H1 (cell line): Measurements from ENCODE around the gene WIPF1. TPM values are rescaled to one million over a fixed set of nuclear protein-coding genes. Genes with fewer than 3 reads are reported as not detected.

Source experiments
- CTCF ChIA-PET: fragments of 300-600 bp; sonication (Branson Sonifier 250); formaldehyde crosslinking; loops from one replicate; lab custom pipeline; 2021; ENCODE audit not compliant: partially characterized antibody; lab: Charles Lee
- POLR2A ChIA-PET: fragments of 300-600 bp; sonication (Branson Sonifier 250); formaldehyde crosslinking; loops from one replicate; lab custom pipeline; 2021; ENCODE audit warnings: inconsistent platforms; ENCODE audit not compliant: partially characterized antibody; lab: Charles Lee
- DNase-seq, 2 experiments: peaks; one replicate each; pipeline versions ENCODE4 v3.0.0 to v3.0.0-alpha.2; 2010 to 2022; ENCODE audit warnings: low spot score in 2 of 2, low read depth in 1 of 2, mixed read lengths in 1 of 2
- FAIRE-seq: peaks from 2 replicates; lab custom pipeline; 2011; peaks lifted over from hg19 to GRCh38; lab: Jason Lieb, UNC
- H2AFZ ChIP-seq: 2 replicates; pipeline ENCODE4 v1.8.1; 2012; ENCODE audit warnings: low read length, inconsistent platforms
- H2AK5ac ChIP-seq: 2 replicates; pipeline ENCODE4 v1.6.1; 2013; ENCODE audit warnings: low read depth, low read length
- H2BK120ac ChIP-seq: replicated peaks from 2 replicates; pipeline ENCODE3; 2013; ENCODE audit warnings: low read depth, low read length, inconsistent platforms
- H2BK12ac ChIP-seq: 2 replicates; pipeline ENCODE4 v1.6.1; 2013; ENCODE audit warnings: low read depth, low read length
- H2BK15ac ChIP-seq: 2 replicates; pipeline ENCODE4 v1.6.1; 2013; ENCODE audit warnings: low read length
- H2BK20ac ChIP-seq: 2 replicates; pipeline ENCODE4 v1.6.1; 2013; ENCODE audit warnings: low read length
- H2BK5ac ChIP-seq: 2 replicates; pipeline ENCODE4 v1.6.1; 2013; ENCODE audit warnings: low read depth, low read length
- H3K14ac ChIP-seq: 2 replicates; pipeline ENCODE4 v1.6.1; 2013; ENCODE audit warnings: inconsistent platforms; ENCODE audit not compliant: insufficient read length
- H3K18ac ChIP-seq: 2 replicates; pipeline ENCODE4 v1.6.1; 2013; ENCODE audit warnings: low read length; ENCODE audit errors: extremely low read depth
- H3K23ac ChIP-seq: 2 replicates; pipeline ENCODE4 v1.6.1; 2013; ENCODE audit warnings: inconsistent platforms; ENCODE audit not compliant: insufficient read length
- H3K23me2 ChIP-seq: 2 replicates; pipeline ENCODE4 v1.6.1; 2013; ENCODE audit warnings: low read depth, low read length
- H3K27ac ChIP-seq: 2 replicates; pipeline ENCODE4 v1.6.1; 2011; ENCODE audit warnings: low read depth, low read length, inconsistent platforms
- H3K27me3 ChIP-seq, 4 experiments: replicated peaks in 1 of 4; 1 replicate in 1 of 4; 2 replicates in 3 of 4; pipeline versions ENCODE4 v1.6.1 to v1.8.1; 2011 to 2013; ENCODE audit warnings: low read length in 3 of 4, mild to moderate bottlenecking in 3 of 4, inconsistent platforms in 2 of 4, mixed read lengths in 2 of 4, moderate library complexity in 1 of 4; ENCODE audit not compliant: control insufficient read depth in 3 of 4, insufficient read depth in 3 of 4; ENCODE audit errors: extremely low read depth in 1 of 4
- H3K36me3 ChIP-seq, 4 experiments: 2 replicates each; pipeline versions ENCODE4 v1.6.1 to v1.8.1; 2011 to 2013; ENCODE audit warnings: mild to moderate bottlenecking in 4 of 4, low read length in 3 of 4, moderate library complexity in 2 of 4, control low read depth in 1 of 4, inconsistent platforms in 1 of 4; ENCODE audit not compliant: insufficient read depth in 4 of 4, control insufficient read depth in 2 of 4
- H3K4ac ChIP-seq: replicated peaks from 2 replicates; pipeline ENCODE3; 2013; ENCODE audit warnings: low read length, low read depth, mixed read lengths, inconsistent platforms; ENCODE audit not compliant: insufficient read length
- H3K4me1 ChIP-seq, 4 experiments: replicated peaks in 1 of 4; 1 replicate in 1 of 4; 2 replicates in 3 of 4; pipeline versions ENCODE4 v1.6.1 to v1.8.1; 2011 to 2013; ENCODE audit warnings: low read length in 3 of 4, inconsistent platforms in 2 of 4, mixed read lengths in 1 of 4; ENCODE audit not compliant: insufficient read depth in 4 of 4, control insufficient read depth in 3 of 4
- H3K4me2 ChIP-seq, 2 experiments: 2 replicates each; pipeline versions ENCODE4 v1.6.1 to v1.8.1; 2011 to 2013; ENCODE audit warnings: low read depth in 2 of 2, low read length in 2 of 2, control low read depth in 1 of 2, inconsistent platforms in 1 of 2, mild to moderate bottlenecking in 1 of 2; ENCODE audit not compliant: insufficient read depth in 1 of 2
- H3K4me3 ChIP-seq, 4 experiments: fragments of 200-600, 300-600 bp in 1 of 4; sonication (generic), shearing (Covaris generic), sonication (Bioruptor Twin) in 1 of 4; 2 replicates each; pipeline versions ENCODE4 v1.5.1 to v1.8.1; 2011 to 2016; ENCODE audit warnings: low read length in 4 of 4, low read depth in 3 of 4, control low read depth in 2 of 4, inconsistent platforms in 2 of 4, mild to moderate bottlenecking in 2 of 4, mixed read lengths in 1 of 4, moderate library complexity in 1 of 4; ENCODE audit not compliant: insufficient read depth in 2 of 4; ENCODE audit errors: extremely low read depth in 1 of 4
- H3K56ac ChIP-seq: replicated peaks from 2 replicates; pipeline ENCODE3; 2013; ENCODE audit warnings: low read depth, mild to moderate bottlenecking, mixed read lengths, low read length, inconsistent platforms; ENCODE audit not compliant: insufficient read length
- H3K79me1 ChIP-seq: 2 replicates; pipeline ENCODE4 v1.6.1; 2013; ENCODE audit warnings: low read depth, low read length, control low read depth
- H3K79me2 ChIP-seq, 2 experiments: 2 replicates each; pipeline versions ENCODE4 v1.6.1 to v1.8.1; 2012 to 2013; ENCODE audit warnings: low read length in 2 of 2, mild to moderate bottlenecking in 2 of 2, inconsistent platforms in 1 of 2; ENCODE audit not compliant: insufficient read depth in 2 of 2, control insufficient read depth in 1 of 2
- H3K9ac ChIP-seq, 4 experiments: replicated peaks in 1 of 4; 1 replicate in 1 of 4; 2 replicates in 3 of 4; pipeline versions ENCODE4 v1.6.1 to v1.8.1; 2011 to 2013; ENCODE audit warnings: low read depth in 3 of 4, low read length in 3 of 4, control low read depth in 2 of 4, mild to moderate bottlenecking in 2 of 4, moderate library complexity in 2 of 4, inconsistent platforms in 1 of 4; ENCODE audit errors: extremely low read depth in 1 of 4
- H3K9me3 ChIP-seq, 2 experiments: 2 replicates each; pipeline versions ENCODE4 v1.6.1 to v1.8.1; 2012 to 2013; ENCODE audit warnings: mild to moderate bottlenecking in 2 of 2, moderate library complexity in 2 of 2, control low read depth in 1 of 2, inconsistent platforms in 1 of 2, low read depth in 1 of 2, low read length in 1 of 2, mixed read lengths in 1 of 2; ENCODE audit not compliant: insufficient read depth in 2 of 2
- H4K20me1 ChIP-seq, 2 experiments: replicated peaks in 1 of 2; 2 replicates each; pipeline versions ENCODE3 to v1.8.1; 2011 to 2013; ENCODE audit warnings: inconsistent platforms in 2 of 2, low read length in 2 of 2, mild to moderate bottlenecking in 1 of 2; ENCODE audit not compliant: insufficient read depth in 2 of 2, control insufficient read depth in 1 of 2
- H4K5ac ChIP-seq: 2 replicates; pipeline ENCODE4 v1.6.1; 2013; ENCODE audit warnings: low read length, low read depth, mixed read lengths, inconsistent platforms; ENCODE audit not compliant: insufficient read length
- H4K8ac ChIP-seq: 2 replicates; pipeline ENCODE4 v1.8.0; 2013; ENCODE audit warnings: mild to moderate bottlenecking, moderate library complexity, low read length, inconsistent platforms; ENCODE audit not compliant: insufficient read depth; ENCODE audit errors: extremely low read depth
- H4K91ac ChIP-seq: replicated peaks from 2 replicates; pipeline ENCODE3; 2013; ENCODE audit warnings: low read length, mixed read lengths, inconsistent platforms; ENCODE audit not compliant: insufficient read length
- BACH1 ChIP-seq: IDR thresholded peaks from 2 replicates; pipeline ENCODE4 v1.6.1; 2012; ENCODE audit warnings: low read length, improper control_type of control experiment
- CREB1 ChIP-seq: IDR thresholded peaks from 2 replicates; pipeline ENCODE4 v1.6.1; 2012; ENCODE audit warnings: inconsistent platforms
- CTCF ChIP-seq, 3 experiments: IDR thresholded peaks; 1 replicate in 2 of 3; 2 replicates in 1 of 3; pipeline versions ENCODE4 v1.5.1 to v1.6.1; 2011; ENCODE audit warnings: low read length in 3 of 3, mild to moderate bottlenecking in 3 of 3, inconsistent platforms in 2 of 3, low read depth in 1 of 3, moderate library complexity in 1 of 3; ENCODE audit not compliant: insufficient read depth in 1 of 3; ENCODE audit errors: control extremely low read depth in 1 of 3
- HDAC6 ChIP-seq: IDR thresholded peaks from one replicate; pipeline ENCODE4 v1.7.1; 2012; ENCODE audit warnings: low read depth, mild to moderate bottlenecking, inconsistent platforms, low read length, moderate library complexity
- JUND ChIP-seq: IDR thresholded peaks from 2 replicates; pipeline ENCODE4 v1.6.1; 2011; ENCODE audit warnings: mild to moderate bottlenecking, improper control_type of control experiment, low read length
- POLR2AphosphoS5 ChIP-seq: IDR thresholded peaks from 2 replicates; pipeline ENCODE4 v1.6.1; 2011; ENCODE audit warnings: low read depth, low read length
- RFX5 ChIP-seq: IDR thresholded peaks from 2 replicates; pipeline ENCODE4 v1.6.1; 2011; ENCODE audit warnings: low read depth, low read length, improper control_type of control experiment, borderline replicate concordance
- SAP30 ChIP-seq: fragments of 300-600 bp; sonication (generic); IDR thresholded peaks from 2 replicates; pipeline ENCODE4 v1.7.1; 2012; ENCODE audit warnings: low read length, moderate library complexity, mild to moderate bottlenecking, inconsistent platforms; ENCODE audit not compliant: insufficient read depth, insufficient replicate concordance
- WGBS, 2 experiments: shearing (Covaris generic) in 1 of 2; methylation state at CpG; one replicate each; pipeline versions ENCODE4 v1.1.6 to v1.1.7; 2013 to 2015; ENCODE audit warnings: low lambda C conversion rate in 2 of 2, mixed read lengths in 2 of 2, inconsistent platforms in 1 of 2, low coverage in 1 of 2, missing lambda C conversion rate in 1 of 2; ENCODE audit not compliant: insufficient replicate concordance in 2 of 2, insufficient coverage in 1 of 2, insufficient read length in 1 of 2; ENCODE audit errors: extremely low coverage in 1 of 2, missing lambda C conversion rate in 1 of 2; 5-methylcytosine and 5-hydroxymethylcytosine counted together
- polyA plus RNA-seq, 7 experiments: library from polyadenylated mRNA; depleted of rRNA in 3 of 7; stranded (reverse) in 5 of 7; unstranded in 2 of 7; fragments of >200 nt in 5 of 7; fragments of 200-250 nt in 2 of 7; gene quantifications; 1 replicate in 5 of 7; 2 replicates in 1 of 7; 4 replicates in 1 of 7; pipeline versions ENCODE4 v1.2.1 to v1.2.3, GENCODE V29; 2011 to 2013; ENCODE audit warnings: missing spikeins in 2 of 7, mixed read lengths in 2 of 7
- total RNA-seq: library from RNA; stranded (reverse); fragmentation: NEBNext Ultra II Directional; extraction: Animal tissue kit (Norgen Biotek cat#: 25700); gene quantifications from 2 replicates; pipeline ENCODE4 v1.2.1, GENCODE V29; 2021
- TF ChIP-seq, protein P1 (sequence below): IDR thresholded peaks from 2 replicates; pipeline ENCODE4 v1.6.1; 2011; ENCODE audit warnings: low read length, improper control_type of control experiment

The WIPF1 gene
- total and polyA plus RNA-seq, 2 of the 8 experiments (the other 6 are each of a cell fraction or from before 2014, with no cell fraction given): 4.7 to 5.2 TPM

- no peak overlapping the region for H3K56ac ChIP-seq
- no peak overlapping the region for H3K4me2 ChIP-seq
- no peak overlapping the region for H2BK15ac ChIP-seq
- no peak overlapping the region for H3K4ac ChIP-seq
- no peak overlapping the region for H3K4me3 ChIP-seq
- H2BK120ac ChIP-seq: no peak overlapping the region
- H3K27ac ChIP-seq: no peak overlapping the region
- no peak overlapping the region for H4K91ac ChIP-seq
- CTCF ChIA-PET: interaction anchor here (0.8 to 1.3 kb wide), 4 partner anchors 16 to 54 kb away, joined by 3 to 5 read pairs (median 4); no protein-coding TSS in a partner anchor
- H2AK5ac ChIP-seq: no peak overlapping the region
- no peak overlapping the region for H2AFZ ChIP-seq
- H4K20me1 ChIP-seq: no peaks in the 10 kb centered on the region
- no peak for DNase-seq
- H3K23ac ChIP-seq: no peak overlapping the region
- H3K23me2 ChIP-seq: no peaks in the 10 kb centered on the region
- H3K9me3 ChIP-seq: no peaks in the 10 kb centered on the region
- no peak overlapping the region for H2BK5ac ChIP-seq
- no peaks in the 10 kb centered on the region for H3K79me2 ChIP-seq
- H3K9ac ChIP-seq: 0 out of 7 replicates have a peak overlapping the region, but pooled peaks of 1 of the 4 experiments have one; percentile 2
- no peaks in the 10 kb centered on the region for H3K79me1 ChIP-seq
- no peak overlapping the region for H2BK12ac ChIP-seq
- WGBS, 2 experiments: 88% methylated on average over 13 of the region's 13 CpGs; no CpG with 5 or more reads in 1 of the 2 experiments
- no peaks in the 10 kb centered on the region for H3K27me3 ChIP-seq
- H3K36me3 ChIP-seq: no peaks in the 10 kb centered on the region
- no peak overlapping the region for H3K14ac ChIP-seq
- no peaks in the 10 kb centered on the region for H3K4me1 ChIP-seq
- no peak overlapping the region for H2BK20ac ChIP-seq
- no peak overlapping the region for H4K8ac ChIP-seq
- POLR2A ChIA-PET: no interaction called here
- H3K18ac ChIP-seq: no peak overlapping the region
- no peak overlapping the region for H4K5ac ChIP-seq
- FAIRE-seq: no peak
- TF ChIP-seq POLR2AphosphoS5 (no peak), BACH1 (no peak), HDAC6 (no peak), RFX5 (no peak), CTCF (IDR thresholded peaks at IDR 0.05; ENCODE audit: control extremely low read depth in 1 of 3, insufficient read depth in 1 of 3, low read depth in 1 of 3, low read length in 3 of 3) (no peak), CREB1 (no peak), JUND (no peak), SAP30 (no peak)
- TF ChIP-seq, protein P1, sequence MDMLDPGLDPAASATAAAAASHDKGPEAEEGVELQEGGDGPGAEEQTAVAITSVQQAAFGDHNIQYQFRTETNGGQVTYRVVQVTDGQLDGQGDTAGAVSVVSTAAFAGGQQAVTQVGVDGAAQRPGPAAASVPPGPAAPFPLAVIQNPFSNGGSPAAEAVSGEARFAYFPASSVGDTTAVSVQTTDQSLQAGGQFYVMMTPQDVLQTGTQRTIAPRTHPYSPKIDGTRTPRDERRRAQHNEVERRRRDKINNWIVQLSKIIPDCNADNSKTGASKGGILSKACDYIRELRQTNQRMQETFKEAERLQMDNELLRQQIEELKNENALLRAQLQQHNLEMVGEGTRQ: no peak
Observed at GRCh38 chr2:174634130-174635014, 36.8 kb upstream of the WIPF1 start.
